Endodermal cell (in vitro differentiated cells): ENCODE results near the gene FAM228A. TPM values are rescaled to one million over a fixed set of nuclear protein-coding genes. Genes with fewer than 3 reads are reported as not detected.

ENCODE experiments used
- DNase-seq: peaks from one replicate; pipeline ENCODE4 v3.0.0-alpha.2; 2017
- H3K27ac ChIP-seq: 2 replicates; pipeline ENCODE4 v1.5.1; 2013; ENCODE audit warnings: mild to moderate bottlenecking, low read depth, low read length, moderate library complexity
- H3K27me3 ChIP-seq: 2 replicates; pipeline ENCODE4 v1.6.1; 2013; ENCODE audit warnings: mild to moderate bottlenecking, low read length, moderate library complexity; ENCODE audit not compliant: insufficient read depth, control insufficient read depth, poor library complexity, severe bottlenecking
- H3K36me3 ChIP-seq: 2 replicates; pipeline ENCODE4 v1.7.0; 2013; ENCODE audit warnings: mild to moderate bottlenecking, low read length, moderate library complexity; ENCODE audit not compliant: control insufficient read depth, insufficient read depth
- H3K4me1 ChIP-seq: one replicate; pipeline ENCODE4 v1.7.0; 2013; ENCODE audit warnings: low read length; ENCODE audit not compliant: control insufficient read depth, insufficient read depth
- H3K4me3 ChIP-seq: 2 replicates; pipeline ENCODE4 v1.5.1; 2013; ENCODE audit warnings: mild to moderate bottlenecking, low read length, moderate library complexity
- H3K9ac ChIP-seq: 2 replicates; pipeline ENCODE4 v1.6.1; 2013; ENCODE audit warnings: mild to moderate bottlenecking, low read length, moderate library complexity; ENCODE audit not compliant: poor library complexity, severe bottlenecking; ENCODE audit errors: extremely low read depth
- H3K9me3 ChIP-seq: 2 replicates; pipeline ENCODE4 v1.6.1; 2013; ENCODE audit warnings: mild to moderate bottlenecking, low read length, moderate library complexity; ENCODE audit not compliant: control insufficient read depth
- H3K27ac Mint-ChIP-seq: 2 replicates; pipeline ENCODE4 v1.8.0; 2020; ENCODE audit warnings: mixed read lengths
- H3K27me3 Mint-ChIP-seq: 2 replicates; pipeline ENCODE4 v1.8.0; 2021; ENCODE audit warnings: mild to moderate bottlenecking, mixed read lengths; ENCODE audit not compliant: insufficient read depth
- H3K36me3 Mint-ChIP-seq: 2 replicates; pipeline ENCODE4 v1.8.0; 2020; ENCODE audit warnings: low read depth, mixed read lengths
- H3K4me1 Mint-ChIP-seq: 2 replicates; pipeline ENCODE4 v1.8.0; 2020; ENCODE audit warnings: mixed read lengths
- H3K4me3 Mint-ChIP-seq: 2 replicates; pipeline ENCODE4 v1.8.0; 2020; ENCODE audit warnings: mild to moderate bottlenecking, moderate library complexity, mixed read lengths
- H3K9me3 Mint-ChIP-seq: 2 replicates; pipeline ENCODE4 v1.8.0; 2020; ENCODE audit warnings: mild to moderate bottlenecking, mixed read lengths
- CTCF ChIP-seq: fragments of 200-600 bp; sonication (generic); conservative IDR thresholded peaks from 2 replicates; pipeline ENCODE4 v1.5.0; 2021; ENCODE audit warnings: antibody characterized with exemption, mild to moderate bottlenecking
- WGBS, 2 experiments: methylation state at CpG; one replicate each; pipeline versions ENCODE4 v1.1.5 to v1.1.7; 2013; ENCODE audit warnings: missing lambda C conversion rate in 2 of 2, mixed read lengths in 1 of 2; ENCODE audit not compliant: insufficient coverage in 1 of 2, insufficient read length in 1 of 2; 5-methylcytosine and 5-hydroxymethylcytosine counted together
- total RNA-seq, 2 donors: library from RNA; stranded (reverse); fragmentation: NEBNext Ultra II Directional in 1 of 2; extraction: Animal tissue kit (Norgen Biotek cat#: 25700) in 1 of 2; gene quantifications; 2 replicates in 1 of 2; 3 replicates in 1 of 2; pipeline ENCODE4 v1.2.1, GENCODE V29; 2021

FAM228A gene
- total RNA-seq, 2 donors from 2014 or later: 0.53 TPM; not detected in 1

GRCh38 chr2:24199968-24200590 is 25.2 kb downstream of the FAM228A start:
- H3K36me3 ChIP-seq: no peaks in the 10 kb centered on the region
- 88 to 90% methylated on average over 7 to 12 of the region's 12 CpGs for WGBS, 2 experiments
- peaks cover 14% of the 10 kb centered on the region for H3K36me3 Mint-ChIP-seq
- H3K9me3 Mint-ChIP-seq: peaks cover 10% of the 10 kb centered on the region
- H3K9me3 ChIP-seq: no peaks in the 10 kb centered on the region
- no peaks in the 10 kb centered on the region for H3K4me1 ChIP-seq
- no peak overlapping the region for H3K27ac Mint-ChIP-seq
- no peaks in the 10 kb centered on the region for H3K4me1 Mint-ChIP-seq
- no peak for DNase-seq
- H3K27me3 ChIP-seq: peaks cover 65% of the 10 kb centered on the region
- TF ChIP-seq CTCF: no peak
- no peak overlapping the region for H3K4me3 Mint-ChIP-seq
- no peak overlapping the region for H3K27ac ChIP-seq
- peaks cover 84% of the 10 kb centered on the region for H3K27me3 Mint-ChIP-seq
- H3K9ac ChIP-seq: no peak overlapping the region
- no peak overlapping the region for H3K4me3 ChIP-seq

GRCh38 chr2:24200799-24201198 is 25.9 kb downstream of the FAM228A start:
- 97 to 100% methylated on average over 1 to 3 of the region's 3 CpGs for WGBS, 2 experiments
- no peak overlapping the region for H3K4me3 Mint-ChIP-seq
- H3K36me3 ChIP-seq: no peaks in the 10 kb centered on the region
- no peak overlapping the region for H3K27ac Mint-ChIP-seq
- no peak for DNase-seq
- no peaks in the 10 kb centered on the region for H3K4me1 Mint-ChIP-seq
- peaks cover 14% of the 10 kb centered on the region for H3K36me3 Mint-ChIP-seq
- TF ChIP-seq CTCF: no peak
- H3K9me3 Mint-ChIP-seq: peaks cover 10% of the 10 kb centered on the region
- no peak overlapping the region for H3K9ac ChIP-seq
- H3K27me3 ChIP-seq: peaks cover 72% of the 10 kb centered on the region
- no peak overlapping the region for H3K4me3 ChIP-seq
- no peaks in the 10 kb centered on the region for H3K9me3 ChIP-seq
- H3K27ac ChIP-seq: no peak overlapping the region
- peaks cover 82% of the 10 kb centered on the region for H3K27me3 Mint-ChIP-seq
- no peaks in the 10 kb centered on the region for H3K4me1 ChIP-seq

GRCh38 chr2:24203029-24203786 is 28.4 kb downstream of the FAM228A start:
- Mint-ChIP-seq H3K27me3 (peaks cover 76% of the 10 kb centered on the region), H3K27ac (no peak overlapping the region), H3K4me3 (no peak overlapping the region), H3K4me1 (no peaks in the 10 kb centered on the region), H3K36me3 (peaks cover 19% of the 10 kb centered on the region), H3K9me3 (no peaks in the 10 kb centered on the region)
- peaks cover 95% of the 10 kb centered on the region for H3K27me3 ChIP-seq
- H3K9ac ChIP-seq: no peak overlapping the region
- DNase-seq: peak; percentile 45
- peak; percentile 43 for TF ChIP-seq CTCF
- H3K36me3 ChIP-seq: no peaks in the 10 kb centered on the region
- no peak overlapping the region for H3K4me3 ChIP-seq
- H3K4me1 ChIP-seq: no peaks in the 10 kb centered on the region
- H3K27ac ChIP-seq: peak overlapping the region; percentile 13
- H3K9me3 ChIP-seq: no peaks in the 10 kb centered on the region
- WGBS, 2 experiments: 88 to 91% methylated on average over 16 to 19 of the region's 19 CpGs
